ENCODE measurements around the gene DDAH1. TPM values are rescaled to one million over a fixed set of nuclear protein-coding genes. Genes with fewer than 3 reads are reported as not detected.

Gene DDAH1
- total and polyA plus RNA-seq, 4 donors, result 25.8 to 42.7 (median 31.7) TPM

DNA sequence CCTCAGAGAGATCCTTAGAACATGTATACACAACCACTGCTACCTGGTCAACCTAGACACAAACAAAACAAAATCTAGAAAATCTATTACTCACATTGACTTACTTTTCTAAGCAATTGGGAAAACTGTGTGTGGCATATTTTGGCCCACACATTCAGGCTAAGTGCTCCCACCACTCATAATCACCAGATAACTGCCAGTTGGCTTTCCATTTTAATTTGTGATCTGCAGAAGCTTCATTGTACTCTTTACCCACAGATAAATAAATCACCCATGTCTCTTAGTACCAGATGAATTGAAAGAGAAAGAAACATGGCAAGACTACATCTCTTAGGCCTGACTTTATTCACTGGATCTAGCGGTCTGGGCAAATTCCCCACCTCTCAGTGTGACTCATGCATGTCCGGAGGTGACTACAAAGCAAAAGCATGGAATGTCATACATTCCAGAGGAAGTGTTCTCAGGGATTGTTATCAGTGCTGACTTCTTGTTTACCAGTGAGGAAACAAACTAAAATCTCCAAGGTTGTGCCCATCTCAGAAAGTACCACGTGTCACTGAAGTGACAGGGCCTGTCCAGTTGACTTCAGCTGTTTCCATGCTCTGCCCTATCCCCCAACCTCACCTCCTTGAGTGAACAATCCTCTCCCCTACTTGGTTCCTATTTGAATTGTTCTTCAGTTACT lies 136.1 kb downstream of the DDAH1 start:
- 74% methylated on average over 3 of the region's 3 CpGs for WGBS
- H3K36me3 ChIP-seq (ENCODE audit: control insufficient read depth in 4 of 4, insufficient read depth in 3 of 4, low read depth in 1 of 4, low read length in 3 of 4), result peaks cover 0 to 2% (median 1%) of the 10 kb centered on the region in 4 donors
- TF ChIP-seq JUND (IDR thresholded peaks at IDR 0.05) (peak; percentile 50 to 56), TAF1 (conservative IDR thresholded peaks at IDR 0.05) (no peak), HNF4A (conservative IDR thresholded peaks at IDR 0.05) (no peak)
- no peak overlapping the region for H3K9ac ChIP-seq (ENCODE audit: low read depth in 1 of 2, low read length in 2 of 2)
- H3K4me1 ChIP-seq (ENCODE audit: control insufficient read depth in 4 of 4, insufficient read depth in 4 of 4, low read length in 3 of 4), result no peaks in the 10 kb centered on the region
- H3K4me3 ChIP-seq (ENCODE audit: low read depth in 1 of 3, low read length in 3 of 3), result no peak overlapping the region
- H3K27ac ChIP-seq (ENCODE audit: low read depth in 1 of 2, low read length in 2 of 2), result no peak overlapping the region
- H3K9me3 ChIP-seq (ENCODE audit: control insufficient read depth in 4 of 4, low read length in 3 of 4), result no peaks in the 10 kb centered on the region
- DNase-seq (ENCODE audit: low spot score), result no peak
- H3K27me3 ChIP-seq (ENCODE audit: control insufficient read depth in 4 of 4, insufficient read depth in 4 of 4, low read length in 3 of 4), result no peaks in the 10 kb centered on the region

DNA sequence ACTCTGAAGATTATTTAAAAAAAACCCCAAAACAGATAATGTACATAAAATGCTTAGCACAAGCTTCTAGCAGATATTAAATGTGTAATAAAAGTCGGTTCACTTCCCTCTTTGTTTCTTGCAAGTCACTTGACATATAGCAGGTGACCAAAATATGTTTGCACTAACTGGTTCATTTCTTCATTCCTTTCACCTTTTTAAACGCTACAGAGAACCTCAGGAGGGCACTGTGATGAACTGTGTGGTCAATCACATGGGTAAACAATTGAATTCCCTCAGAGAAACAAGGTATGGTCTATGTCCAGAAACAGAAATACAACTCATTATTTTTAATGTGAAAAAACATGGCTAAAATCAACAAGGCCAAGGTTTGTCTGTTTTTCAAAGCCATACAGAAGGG lies 137.2 kb downstream of the DDAH1 start:
- no peak overlapping the region for H3K9ac ChIP-seq (ENCODE audit: low read depth in 1 of 2, low read length in 2 of 2)
- H3K4me1 ChIP-seq (ENCODE audit: control insufficient read depth in 4 of 4, insufficient read depth in 4 of 4, low read length in 3 of 4), result no peaks in the 10 kb centered on the region
- WGBS, result 62% methylated on average over 2 of the region's 2 CpGs
- DNase-seq (ENCODE audit: low spot score), result no peak
- H3K9me3 ChIP-seq (ENCODE audit: control insufficient read depth in 4 of 4, low read length in 3 of 4), result no peaks in the 10 kb centered on the region
- no peaks in the 10 kb centered on the region for H3K27me3 ChIP-seq (ENCODE audit: control insufficient read depth in 4 of 4, insufficient read depth in 4 of 4, low read length in 3 of 4)
- H3K27ac ChIP-seq (ENCODE audit: low read depth in 1 of 2, low read length in 2 of 2), result no peak overlapping the region
- H3K36me3 ChIP-seq (ENCODE audit: control insufficient read depth in 4 of 4, insufficient read depth in 3 of 4, low read depth in 1 of 4, low read length in 3 of 4), result peaks cover 0 to 9% (median 3%) of the 10 kb centered on the region in 4 donors
- TF ChIP-seq, protein P1, sequence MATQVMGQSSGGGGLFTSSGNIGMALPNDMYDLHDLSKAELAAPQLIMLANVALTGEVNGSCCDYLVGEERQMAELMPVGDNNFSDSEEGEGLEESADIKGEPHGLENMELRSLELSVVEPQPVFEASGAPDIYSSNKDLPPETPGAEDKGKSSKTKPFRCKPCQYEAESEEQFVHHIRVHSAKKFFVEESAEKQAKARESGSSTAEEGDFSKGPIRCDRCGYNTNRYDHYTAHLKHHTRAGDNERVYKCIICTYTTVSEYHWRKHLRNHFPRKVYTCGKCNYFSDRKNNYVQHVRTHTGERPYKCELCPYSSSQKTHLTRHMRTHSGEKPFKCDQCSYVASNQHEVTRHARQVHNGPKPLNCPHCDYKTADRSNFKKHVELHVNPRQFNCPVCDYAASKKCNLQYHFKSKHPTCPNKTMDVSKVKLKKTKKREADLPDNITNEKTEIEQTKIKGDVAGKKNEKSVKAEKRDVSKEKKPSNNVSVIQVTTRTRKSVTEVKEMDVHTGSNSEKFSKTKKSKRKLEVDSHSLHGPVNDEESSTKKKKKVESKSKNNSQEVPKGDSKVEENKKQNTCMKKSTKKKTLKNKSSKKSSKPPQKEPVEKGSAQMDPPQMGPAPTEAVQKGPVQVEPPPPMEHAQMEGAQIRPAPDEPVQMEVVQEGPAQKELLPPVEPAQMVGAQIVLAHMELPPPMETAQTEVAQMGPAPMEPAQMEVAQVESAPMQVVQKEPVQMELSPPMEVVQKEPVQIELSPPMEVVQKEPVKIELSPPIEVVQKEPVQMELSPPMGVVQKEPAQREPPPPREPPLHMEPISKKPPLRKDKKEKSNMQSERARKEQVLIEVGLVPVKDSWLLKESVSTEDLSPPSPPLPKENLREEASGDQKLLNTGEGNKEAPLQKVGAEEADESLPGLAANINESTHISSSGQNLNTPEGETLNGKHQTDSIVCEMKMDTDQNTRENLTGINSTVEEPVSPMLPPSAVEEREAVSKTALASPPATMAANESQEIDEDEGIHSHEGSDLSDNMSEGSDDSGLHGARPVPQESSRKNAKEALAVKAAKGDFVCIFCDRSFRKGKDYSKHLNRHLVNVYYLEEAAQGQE (IDR thresholded peaks at IDR 0.05), result no peak
- TF ChIP-seq RAD21 (IDR thresholded peaks at IDR 0.05), result no peak
- no peak for TF ChIP-seq JUND (IDR thresholded peaks at IDR 0.05)
- no peak for TF ChIP-seq HNF4A (conservative IDR thresholded peaks at IDR 0.05)
- no peak for TF ChIP-seq NR2F2 (IDR thresholded peaks at IDR 0.05)
- TF ChIP-seq, protein P2, sequence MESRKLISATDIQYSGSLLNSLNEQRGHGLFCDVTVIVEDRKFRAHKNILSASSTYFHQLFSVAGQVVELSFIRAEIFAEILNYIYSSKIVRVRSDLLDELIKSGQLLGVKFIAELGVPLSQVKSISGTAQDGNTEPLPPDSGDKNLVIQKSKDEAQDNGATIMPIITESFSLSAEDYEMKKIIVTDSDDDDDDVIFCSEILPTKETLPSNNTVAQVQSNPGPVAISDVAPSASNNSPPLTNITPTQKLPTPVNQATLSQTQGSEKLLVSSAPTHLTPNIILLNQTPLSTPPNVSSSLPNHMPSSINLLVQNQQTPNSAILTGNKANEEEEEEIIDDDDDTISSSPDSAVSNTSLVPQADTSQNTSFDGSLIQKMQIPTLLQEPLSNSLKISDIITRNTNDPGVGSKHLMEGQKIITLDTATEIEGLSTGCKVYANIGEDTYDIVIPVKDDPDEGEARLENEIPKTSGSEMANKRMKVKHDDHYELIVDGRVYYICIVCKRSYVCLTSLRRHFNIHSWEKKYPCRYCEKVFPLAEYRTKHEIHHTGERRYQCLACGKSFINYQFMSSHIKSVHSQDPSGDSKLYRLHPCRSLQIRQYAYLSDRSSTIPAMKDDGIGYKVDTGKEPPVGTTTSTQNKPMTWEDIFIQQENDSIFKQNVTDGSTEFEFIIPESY (IDR thresholded peaks at IDR 0.05), result no peak
- TF ChIP-seq HNF4G (IDR thresholded peaks at IDR 0.05), result no peak
- TF ChIP-seq YY1 (IDR thresholded peaks at IDR 0.05), result no peak
- no peak for TF ChIP-seq ATF3 (IDR thresholded peaks at IDR 0.05)
- TF ChIP-seq EGR1 (IDR thresholded peaks at IDR 0.05; ENCODE audit: low read depth in 2 of 2), result no peak
- TF ChIP-seq FOXA1 (IDR thresholded peaks at IDR 0.05), result no peak
- no peak overlapping the region for H3K4me3 ChIP-seq (ENCODE audit: low read depth in 1 of 3, low read length in 3 of 3)

- Histone ChIP-seq H3K27me3 (ENCODE audit: control insufficient read depth in 4 of 4, insufficient read depth in 4 of 4, low read length in 3 of 4) (no peaks in the 10 kb centered on the region), H3K9me3 (ENCODE audit: control insufficient read depth in 4 of 4, low read length in 3 of 4) (no peaks in the 10 kb centered on the region), H3K36me3 (ENCODE audit: control insufficient read depth in 4 of 4, insufficient read depth in 3 of 4, low read depth in 1 of 4, low read length in 3 of 4) (peaks cover 0 to 13% (median 4%) of the 10 kb centered on the region in 4 donors), H3K9ac (ENCODE audit: low read depth in 1 of 2, low read length in 2 of 2) (no peak overlapping the region), H3K4me1 (ENCODE audit: control insufficient read depth in 4 of 4, insufficient read depth in 4 of 4, low read length in 3 of 4) (no peaks in the 10 kb centered on the region), H3K27ac (ENCODE audit: low read depth in 1 of 2, low read length in 2 of 2) (no peak overlapping the region), H3K4me3 (ENCODE audit: low read depth in 1 of 3, low read length in 3 of 3) (no peak overlapping the region)
- DNase-seq (ENCODE audit: low spot score), result no peak
- WGBS, result 97% methylated on average over 5 of the region's 5 CpGs
- no peak for TF ChIP-seq GABPA (IDR thresholded peaks at IDR 0.05 in 1 of 2, conservative IDR thresholded peaks at IDR 0.05 in 1 of 2)
- no peak for TF ChIP-seq NR2F2 (IDR thresholded peaks at IDR 0.05)
- TF ChIP-seq, protein P1 (IDR thresholded peaks at IDR 0.05), result no peak
- TF ChIP-seq JUND (IDR thresholded peaks at IDR 0.05), result no peak
- no peak for TF ChIP-seq ATF3 (IDR thresholded peaks at IDR 0.05)
- no peak for TF ChIP-seq FOXA2 (IDR thresholded peaks at IDR 0.05)
- no peak for TF ChIP-seq HNF4G (IDR thresholded peaks at IDR 0.05)
- TF ChIP-seq, protein P2 (IDR thresholded peaks at IDR 0.05), result no peak
- no peak for TF ChIP-seq YY1 (IDR thresholded peaks at IDR 0.05)
These were observed 138.1 kb downstream of the DDAH1 start for GRCh38 chr1:85326851-85327250.
